GM23338 (cell line): ENCODE measurements around the gene TPSB2. TPM values are rescaled to one million over a fixed set of nuclear protein-coding genes. Genes with fewer than 3 reads are reported as not detected.

Experiments used
- ATAC-seq: fragments of 200-7000 bp; cut with Tn5 transposase; 3 replicates; pipeline ENCODE4 v1.9.1; 2020
- DNase-seq: peaks from one replicate; pipeline ENCODE4 v3.0.0-alpha.2; 2015; ENCODE audit warnings: low spot score
- H2AFZ ChIP-seq: fragments of 200-600 bp; sonication (generic); 2 replicates; pipeline ENCODE4 v1.8.0; 2016; ENCODE audit warnings: antibody characterized with exemption, mild to moderate bottlenecking, moderate library complexity
- H3F3A ChIP-seq: fragments of 200-600 bp; sonication (generic); replicated peaks from 2 replicates; pipeline ENCODE4 v1.8.0; 2017; ENCODE audit warnings: antibody characterized with exemption, mixed run types, low read depth
- H3K27ac ChIP-seq: fragments of 200-600 bp; sonication (generic); 2 replicates; pipeline ENCODE4 v1.6.1; 2016; ENCODE audit warnings: low read depth
- H3K27me3 ChIP-seq: fragments of 200-600 bp; sonication (generic); 2 replicates; pipeline ENCODE4 v1.8.0; 2016; ENCODE audit warnings: mild to moderate bottlenecking, mixed run types, moderate library complexity; ENCODE audit not compliant: insufficient read depth
- H3K36me3 ChIP-seq: fragments of 200-600 bp; sonication (generic); 2 replicates; pipeline ENCODE4 v1.8.0; 2016; ENCODE audit warnings: mild to moderate bottlenecking; ENCODE audit not compliant: insufficient read depth
- H3K4me1 ChIP-seq: fragments of 200-600 bp; sonication (generic); 2 replicates; pipeline ENCODE4 v1.8.0; 2016; ENCODE audit warnings: mild to moderate bottlenecking, moderate library complexity; ENCODE audit not compliant: insufficient read depth
- H3K4me2 ChIP-seq: fragments of 200-600 bp; sonication (generic); 2 replicates; pipeline ENCODE4 v1.7.1; 2017; ENCODE audit warnings: mixed run types
- H3K4me3 ChIP-seq: fragments of 200-600 bp; sonication (generic); 2 replicates; pipeline ENCODE4 v1.6.1; 2016; ENCODE audit warnings: mixed run types
- H3K79me2 ChIP-seq: fragments of 200-600 bp; sonication (generic); replicated peaks from 2 replicates; pipeline ENCODE4 v1.8.0; 2017; ENCODE audit warnings: mild to moderate bottlenecking; ENCODE audit not compliant: insufficient read depth
- H3K9me2 ChIP-seq: fragments of 200-600 bp; sonication (generic); 2 replicates; pipeline ENCODE4 v1.8.0; 2017; ENCODE audit not compliant: insufficient read depth
- H4K20me1 ChIP-seq: fragments of 200-600 bp; sonication (generic); replicated peaks from 2 replicates; pipeline ENCODE4 v1.8.0; 2017; ENCODE audit warnings: mild to moderate bottlenecking; ENCODE audit not compliant: insufficient read depth
- H3K27ac Mint-ChIP-seq: 2 replicates; pipeline ENCODE4 v1.8.0; 2020; ENCODE audit warnings: inconsistent platforms, mild to moderate bottlenecking, moderate library complexity, mixed read lengths
- H3K27me3 Mint-ChIP-seq: 3 replicates; pipeline ENCODE4 v1.8.0; 2022; ENCODE audit warnings: low read depth, mild to moderate bottlenecking, moderate library complexity, mixed read lengths, inconsistent platforms; ENCODE audit not compliant: insufficient read depth, poor library complexity
- H3K36me3 Mint-ChIP-seq: 3 replicates; pipeline ENCODE4 v1.8.0; 2021; ENCODE audit warnings: low read depth, mild to moderate bottlenecking, inconsistent platforms, moderate library complexity, mixed read lengths
- H3K4me1 Mint-ChIP-seq: 3 replicates; pipeline ENCODE4 v1.8.0; 2020; ENCODE audit warnings: mild to moderate bottlenecking, inconsistent platforms, mixed read lengths
- H3K4me3 Mint-ChIP-seq: 3 replicates; pipeline ENCODE4 v1.8.0; 2021; ENCODE audit warnings: moderate library complexity, mild to moderate bottlenecking, inconsistent platforms, mixed read lengths
- H3K9me3 Mint-ChIP-seq: 3 replicates; pipeline ENCODE4 v1.8.0; 2020; ENCODE audit warnings: moderate library complexity, mild to moderate bottlenecking, inconsistent platforms, mixed read lengths
- CREB1 ChIP-seq: fragments of 250-450 bp; sonication (Bioruptor Pico); IDR thresholded peaks from 2 replicates; pipeline ENCODE4 v1.5.0; 2020; ENCODE audit warnings: low read depth, mild to moderate bottlenecking, moderate library complexity
- EZH2 ChIP-seq: fragments of 200-600 bp; sonication (generic); IDR thresholded peaks from one replicate; pipeline ENCODE4 v1.8.0; 2017; ENCODE audit warnings: antibody characterized with exemption, mild to moderate bottlenecking, low read depth; ENCODE audit not compliant: unreplicated experiment
- JUNB ChIP-seq: IDR thresholded peaks from one replicate; pipeline ENCODE4 v1.6.1; 2016; ENCODE audit warnings: antibody characterized with exemption; ENCODE audit not compliant: unreplicated experiment
- POLR2AphosphoS5 ChIP-seq: IDR thresholded peaks from 2 replicates; pipeline ENCODE4 v1.6.1; 2016; ENCODE audit warnings: antibody characterized with exemption, low read depth
- STAT1 ChIP-seq: IDR thresholded peaks from one replicate; pipeline ENCODE4 v1.6.1; 2016; ENCODE audit warnings: antibody characterized with exemption; ENCODE audit not compliant: unreplicated experiment
- ZNF331 ChIP-seq: fragments of 250-450 bp; sonication (Bioruptor Pico); IDR thresholded peaks from 2 replicates; pipeline ENCODE4 v1.5.0; 2020; ENCODE audit warnings: low read depth, mild to moderate bottlenecking, moderate library complexity
- polyA plus RNA-seq: library from polyadenylated mRNA; unstranded; fragments of >200 nt; fragmentation: Nextera tagmentation; extraction: Ambion mirVana; gene quantifications from 2 replicates; pipeline ENCODE4 v1.2.1, GENCODE V29; 2016
- total RNA-seq: library from RNA; depleted of rRNA; stranded (reverse); fragments of >200 nt; shearing (Covaris generic); gene quantifications from 2 replicates; pipeline ENCODE4 v1.2.3, GENCODE V29; 2014
- TF ChIP-seq, protein P1 (sequence below), 2 experiments: fragments of 200-600 bp in 1 of 2; sonication (generic) in 1 of 2; conservative IDR thresholded peaks; 2 replicates each; pipeline versions ENCODE4 v1.5.1 to v1.6.1; 2016 to 2017; ENCODE audit warnings: antibody characterized with exemption in 2 of 2, low read depth in 2 of 2, mild to moderate bottlenecking in 2 of 2, moderate library complexity in 1 of 2
- TF ChIP-seq, protein P2 (sequence below): IDR thresholded peaks from 2 replicates; pipeline ENCODE4 v1.6.1; 2016; ENCODE audit warnings: antibody characterized with exemption
- TF ChIP-seq, protein P3 (sequence below): IDR thresholded peaks from one replicate; pipeline ENCODE4 v1.6.1; 2018; ENCODE audit warnings: antibody characterized with exemption; ENCODE audit not compliant: unreplicated experiment

TPSB2 gene
- total and polyA plus RNA-seq, 2 experiments from 2014 or later, result 0.23 TPM; not detected in 1

DNA sequence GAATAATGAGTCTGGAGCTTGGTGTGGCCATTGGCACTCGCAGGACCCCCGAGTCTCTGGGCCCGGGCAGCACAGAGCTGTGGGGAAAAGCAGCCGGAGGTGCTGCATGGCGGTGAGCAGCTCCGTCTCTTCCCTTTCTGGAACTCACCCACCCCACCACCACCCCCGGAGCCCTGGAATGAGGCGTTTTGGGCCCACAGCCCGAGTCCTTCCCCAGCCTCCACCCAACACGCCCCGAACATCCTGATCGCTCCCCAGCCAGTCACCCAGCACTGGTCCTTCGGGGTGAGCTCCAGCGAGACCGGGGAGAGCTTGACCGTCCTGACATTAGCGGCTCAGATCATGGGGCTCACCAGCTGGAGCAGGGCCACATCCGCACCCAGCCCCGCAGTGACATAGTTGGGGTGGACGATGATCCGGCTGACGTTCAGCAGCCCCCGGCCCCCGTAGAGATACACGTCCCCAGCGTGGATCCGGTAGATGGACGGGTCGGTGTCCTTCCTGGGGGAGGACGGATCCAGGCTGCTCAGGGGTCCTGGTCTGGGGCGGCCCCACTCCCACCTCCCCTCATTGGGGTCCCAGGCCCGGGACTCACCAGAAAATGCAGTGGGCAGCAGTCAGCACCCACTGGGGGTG lies 32.3 kb upstream of the TPSB2 start:
- H3K27me3 Mint-ChIP-seq, result peaks cover 35% of the 10 kb centered on the region
- Histone ChIP-seq H4K20me1 (0 out of 2 replicates have a peak, but pooled peaks cover 2% of the 10 kb centered on the region), H3K4me2 (no peak overlapping the region), H3K36me3 (no peaks in the 10 kb centered on the region), H2AFZ (no peak overlapping the region), H3K27ac (no peak overlapping the region), H3K4me3 (no peak overlapping the region), H3K9me2 (no peaks in the 10 kb centered on the region), H3K27me3 (no peaks in the 10 kb centered on the region), H3F3A (no peaks in the 10 kb centered on the region), H3K79me2 (no peaks in the 10 kb centered on the region), H3K4me1 (no peaks in the 10 kb centered on the region)
- H3K36me3 Mint-ChIP-seq, result no peaks in the 10 kb centered on the region
- peaks cover 15% of the 10 kb centered on the region for H3K9me3 Mint-ChIP-seq
- H3K4me1 Mint-ChIP-seq, result peaks cover 11% of the 10 kb centered on the region
- TF ChIP-seq POLR2AphosphoS5, result no peak
- no peak for TF ChIP-seq JUNB
- TF ChIP-seq, protein P1, sequence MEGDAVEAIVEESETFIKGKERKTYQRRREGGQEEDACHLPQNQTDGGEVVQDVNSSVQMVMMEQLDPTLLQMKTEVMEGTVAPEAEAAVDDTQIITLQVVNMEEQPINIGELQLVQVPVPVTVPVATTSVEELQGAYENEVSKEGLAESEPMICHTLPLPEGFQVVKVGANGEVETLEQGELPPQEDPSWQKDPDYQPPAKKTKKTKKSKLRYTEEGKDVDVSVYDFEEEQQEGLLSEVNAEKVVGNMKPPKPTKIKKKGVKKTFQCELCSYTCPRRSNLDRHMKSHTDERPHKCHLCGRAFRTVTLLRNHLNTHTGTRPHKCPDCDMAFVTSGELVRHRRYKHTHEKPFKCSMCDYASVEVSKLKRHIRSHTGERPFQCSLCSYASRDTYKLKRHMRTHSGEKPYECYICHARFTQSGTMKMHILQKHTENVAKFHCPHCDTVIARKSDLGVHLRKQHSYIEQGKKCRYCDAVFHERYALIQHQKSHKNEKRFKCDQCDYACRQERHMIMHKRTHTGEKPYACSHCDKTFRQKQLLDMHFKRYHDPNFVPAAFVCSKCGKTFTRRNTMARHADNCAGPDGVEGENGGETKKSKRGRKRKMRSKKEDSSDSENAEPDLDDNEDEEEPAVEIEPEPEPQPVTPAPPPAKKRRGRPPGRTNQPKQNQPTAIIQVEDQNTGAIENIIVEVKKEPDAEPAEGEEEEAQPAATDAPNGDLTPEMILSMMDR (conservative IDR thresholded peaks at IDR 0.05; ENCODE audit: low read depth in 2 of 2), result no peak
- TF ChIP-seq ZNF331, result no peak
- TF ChIP-seq, protein P2, sequence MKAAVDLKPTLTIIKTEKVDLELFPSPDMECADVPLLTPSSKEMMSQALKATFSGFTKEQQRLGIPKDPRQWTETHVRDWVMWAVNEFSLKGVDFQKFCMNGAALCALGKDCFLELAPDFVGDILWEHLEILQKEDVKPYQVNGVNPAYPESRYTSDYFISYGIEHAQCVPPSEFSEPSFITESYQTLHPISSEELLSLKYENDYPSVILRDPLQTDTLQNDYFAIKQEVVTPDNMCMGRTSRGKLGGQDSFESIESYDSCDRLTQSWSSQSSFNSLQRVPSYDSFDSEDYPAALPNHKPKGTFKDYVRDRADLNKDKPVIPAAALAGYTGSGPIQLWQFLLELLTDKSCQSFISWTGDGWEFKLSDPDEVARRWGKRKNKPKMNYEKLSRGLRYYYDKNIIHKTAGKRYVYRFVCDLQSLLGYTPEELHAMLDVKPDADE, result no peak
- TF ChIP-seq, protein P3, sequence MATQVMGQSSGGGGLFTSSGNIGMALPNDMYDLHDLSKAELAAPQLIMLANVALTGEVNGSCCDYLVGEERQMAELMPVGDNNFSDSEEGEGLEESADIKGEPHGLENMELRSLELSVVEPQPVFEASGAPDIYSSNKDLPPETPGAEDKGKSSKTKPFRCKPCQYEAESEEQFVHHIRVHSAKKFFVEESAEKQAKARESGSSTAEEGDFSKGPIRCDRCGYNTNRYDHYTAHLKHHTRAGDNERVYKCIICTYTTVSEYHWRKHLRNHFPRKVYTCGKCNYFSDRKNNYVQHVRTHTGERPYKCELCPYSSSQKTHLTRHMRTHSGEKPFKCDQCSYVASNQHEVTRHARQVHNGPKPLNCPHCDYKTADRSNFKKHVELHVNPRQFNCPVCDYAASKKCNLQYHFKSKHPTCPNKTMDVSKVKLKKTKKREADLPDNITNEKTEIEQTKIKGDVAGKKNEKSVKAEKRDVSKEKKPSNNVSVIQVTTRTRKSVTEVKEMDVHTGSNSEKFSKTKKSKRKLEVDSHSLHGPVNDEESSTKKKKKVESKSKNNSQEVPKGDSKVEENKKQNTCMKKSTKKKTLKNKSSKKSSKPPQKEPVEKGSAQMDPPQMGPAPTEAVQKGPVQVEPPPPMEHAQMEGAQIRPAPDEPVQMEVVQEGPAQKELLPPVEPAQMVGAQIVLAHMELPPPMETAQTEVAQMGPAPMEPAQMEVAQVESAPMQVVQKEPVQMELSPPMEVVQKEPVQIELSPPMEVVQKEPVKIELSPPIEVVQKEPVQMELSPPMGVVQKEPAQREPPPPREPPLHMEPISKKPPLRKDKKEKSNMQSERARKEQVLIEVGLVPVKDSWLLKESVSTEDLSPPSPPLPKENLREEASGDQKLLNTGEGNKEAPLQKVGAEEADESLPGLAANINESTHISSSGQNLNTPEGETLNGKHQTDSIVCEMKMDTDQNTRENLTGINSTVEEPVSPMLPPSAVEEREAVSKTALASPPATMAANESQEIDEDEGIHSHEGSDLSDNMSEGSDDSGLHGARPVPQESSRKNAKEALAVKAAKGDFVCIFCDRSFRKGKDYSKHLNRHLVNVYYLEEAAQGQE, result no peak
- no peak for TF ChIP-seq STAT1
- TF ChIP-seq EZH2, result no peak
- no peak for TF ChIP-seq CREB1 (CRISPR knock-in tag)
- DNase-seq (no peak), ATAC-seq (no peak)
- no peak overlapping the region for H3K27ac Mint-ChIP-seq
- peak overlapping the region; percentile 33; the same call in 1 of the 3 replicates for H3K4me3 Mint-ChIP-seq
